NCI-H2029 (cell line): ENCODE measurements around the gene RYR3.
"Not testable (repeated sequence)": the region's sequence is repeated elsewhere in the genome, so short reads cannot be mapped to it uniquely, and the experiment has no call there.

Experiments
- DNase-seq: peaks from one replicate; lab custom pipeline; 2025; lab: John Stamatoyannopoulos, UW

RYR3 gene

GRCh38 chr15:33516563-33516962 is 205.8 kb downstream of the RYR3 start:
- no peak for DNase-seq

- DNase-seq, result no peak
Measured at GRCh38 chr15:33517944-33518343, 207.2 kb downstream of the RYR3 start.

- no peak for DNase-seq
Measured at GRCh38 chr15:33518421-33518820, 207.7 kb downstream of the RYR3 start.

- DNase-seq, result no peak
Measured at GRCh38 chr15:33524274-33524673, 213.5 kb downstream of the RYR3 start.

- no peak for DNase-seq
Measured at GRCh38 chr15:33526532-33526931, 215.8 kb downstream of the RYR3 start.

- DNase-seq, result no peak
Measured at GRCh38 chr15:33533197-33533596, 222.4 kb downstream of the RYR3 start.

- no peak for DNase-seq
Measured at GRCh38 chr15:33534642-33535041, 223.9 kb downstream of the RYR3 start.

GRCh38 chr15:33535135-33535534 is 224.4 kb downstream of the RYR3 start:
- DNase-seq, result no peak

- DNase-seq, result no peak
Measured at GRCh38 chr15:33539825-33540573, 229.2 kb downstream of the RYR3 start.

GRCh38 chr15:33543957-33544356 is 233.2 kb downstream of the RYR3 start:
- no peak for DNase-seq

GRCh38 chr15:33545866-33546265 is 235.1 kb downstream of the RYR3 start:
- DNase-seq, result no peak

GRCh38 chr15:33547876-33548275 is 237.1 kb downstream of the RYR3 start:
- no peak for DNase-seq

GRCh38 chr15:33551860-33552259 is 241.1 kb downstream of the RYR3 start:
- no peak for DNase-seq

- no peak for DNase-seq
Measured at GRCh38 chr15:33553157-33553556, 242.4 kb downstream of the RYR3 start.

- DNase-seq, result no peak
Measured at GRCh38 chr15:33559207-33559890, 248.6 kb downstream of the RYR3 start.

- no peak for DNase-seq
Measured at GRCh38 chr15:33561407-33561806, 250.6 kb downstream of the RYR3 start.

- no peak for DNase-seq
Measured at GRCh38 chr15:33561967-33562366, 251.2 kb downstream of the RYR3 start.

GRCh38 chr15:33565094-33565493 is 254.3 kb downstream of the RYR3 start:
- DNase-seq, result peak; percentile 15

GRCh38 chr15:33567652-33568051 is 256.9 kb downstream of the RYR3 start:
- DNase-seq, result no peak

- no peak for DNase-seq
Measured at GRCh38 chr15:33569036-33569435, 258.3 kb downstream of the RYR3 start.

- not testable (repeated sequence) for DNase-seq
Measured at GRCh38 chr15:33577911-33578310, 267.1 kb downstream of the RYR3 start.

- DNase-seq, result no peak
Measured at GRCh38 chr15:33580526-33580925, 269.8 kb downstream of the RYR3 start.

GRCh38 chr15:33581032-33581431 is 270.3 kb downstream of the RYR3 start:
- DNase-seq, result no peak

GRCh38 chr15:33584797-33585196 is 274.0 kb downstream of the RYR3 start:
- DNase-seq, result peak; percentile 70
